ENCODE measurements around the gene LSM4. TPM values are rescaled to one million over a fixed set of nuclear protein-coding genes. Genes with fewer than 3 reads are reported as not detected.
A peak's percentile ranks its signal among the peaks of the same experiment; 100 is the strongest.

Gene LSM4
- total and polyA plus RNA-seq, 3 donors from 2014 or later, result 196 to 241 (median 212) TPM

DNA sequence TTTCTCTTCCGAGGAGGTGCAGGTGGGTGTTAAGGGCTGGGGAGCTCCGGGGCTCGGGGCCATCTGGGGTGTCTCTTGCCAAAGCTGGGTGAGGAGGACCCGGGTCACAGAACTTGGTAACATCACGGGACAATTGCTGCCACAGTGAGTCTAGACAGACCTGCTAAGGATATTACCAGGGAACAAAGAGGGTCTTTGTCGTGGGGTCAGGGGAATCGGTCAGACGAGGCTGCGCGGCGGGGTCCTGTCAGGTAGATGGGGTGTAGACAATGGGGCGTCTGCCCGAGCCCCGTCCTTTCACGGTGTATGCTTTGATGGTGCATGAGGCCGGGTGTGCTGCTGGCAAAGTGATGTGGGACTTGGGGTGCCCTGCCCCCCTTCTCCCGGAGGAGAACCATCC lies 25.3 kb upstream of the LSM4 start:
- no peak for DNase-seq
- WGBS, 2 donors, result 89 to 94% methylated on average over 10 to 17 of the region's 17 CpGs
- H3K36me3 ChIP-seq (ENCODE audit: low read depth, missing control alignments), result no peaks in the 10 kb centered on the region
- no peak overlapping the region for H3K4me3 ChIP-seq
- H3K4me1 ChIP-seq, result no peaks in the 10 kb centered on the region
- no peaks in the 10 kb centered on the region for H3K27me3 ChIP-seq
- no peaks in the 10 kb centered on the region for H3K9me3 ChIP-seq
- TF ChIP-seq POLR2A (IDR thresholded peaks at IDR 0.05), result no peak
- TF ChIP-seq, protein P1, sequence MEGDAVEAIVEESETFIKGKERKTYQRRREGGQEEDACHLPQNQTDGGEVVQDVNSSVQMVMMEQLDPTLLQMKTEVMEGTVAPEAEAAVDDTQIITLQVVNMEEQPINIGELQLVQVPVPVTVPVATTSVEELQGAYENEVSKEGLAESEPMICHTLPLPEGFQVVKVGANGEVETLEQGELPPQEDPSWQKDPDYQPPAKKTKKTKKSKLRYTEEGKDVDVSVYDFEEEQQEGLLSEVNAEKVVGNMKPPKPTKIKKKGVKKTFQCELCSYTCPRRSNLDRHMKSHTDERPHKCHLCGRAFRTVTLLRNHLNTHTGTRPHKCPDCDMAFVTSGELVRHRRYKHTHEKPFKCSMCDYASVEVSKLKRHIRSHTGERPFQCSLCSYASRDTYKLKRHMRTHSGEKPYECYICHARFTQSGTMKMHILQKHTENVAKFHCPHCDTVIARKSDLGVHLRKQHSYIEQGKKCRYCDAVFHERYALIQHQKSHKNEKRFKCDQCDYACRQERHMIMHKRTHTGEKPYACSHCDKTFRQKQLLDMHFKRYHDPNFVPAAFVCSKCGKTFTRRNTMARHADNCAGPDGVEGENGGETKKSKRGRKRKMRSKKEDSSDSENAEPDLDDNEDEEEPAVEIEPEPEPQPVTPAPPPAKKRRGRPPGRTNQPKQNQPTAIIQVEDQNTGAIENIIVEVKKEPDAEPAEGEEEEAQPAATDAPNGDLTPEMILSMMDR (IDR thresholded peaks at IDR 0.05), result no peak
- no peak overlapping the region for H3K27ac ChIP-seq
- intact Hi-C loops (cut with DNase I; ENCODE audit: low total_unique reads), result no loop called here

DNA sequence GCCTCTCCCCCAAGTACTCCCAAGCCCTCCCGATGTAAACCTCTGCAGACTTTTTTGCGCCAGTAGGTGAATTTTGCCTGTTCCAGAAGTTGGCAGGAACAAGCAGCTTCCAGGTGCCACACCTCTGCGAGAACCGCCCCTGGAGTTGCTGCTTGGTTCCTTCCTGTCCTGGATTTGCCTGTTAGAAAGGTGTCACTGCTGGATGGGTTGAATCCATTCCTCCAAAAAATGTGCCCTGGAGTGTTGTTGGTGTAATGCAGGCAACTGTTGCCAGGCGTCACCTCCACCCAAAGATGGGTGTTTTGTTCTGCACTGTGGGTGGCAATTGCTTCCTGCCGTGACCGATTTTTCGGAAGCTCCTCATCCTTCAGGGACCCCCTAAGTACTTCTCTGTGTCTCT lies 23.2 kb upstream of the LSM4 start:
- Histone ChIP-seq H3K27ac (no peak overlapping the region), H3K4me3 (no peak overlapping the region), H3K9me3 (no peaks in the 10 kb centered on the region), H3K4me1 (peaks cover 4% of the 10 kb centered on the region), H3K36me3 (ENCODE audit: low read depth, missing control alignments) (no peaks in the 10 kb centered on the region), H3K27me3 (no peaks in the 10 kb centered on the region)
- intact Hi-C loops (cut with DNase I; ENCODE audit: low total_unique reads), result no loop called here
- TF ChIP-seq POLR2A (IDR thresholded peaks at IDR 0.05), result no peak
- TF ChIP-seq, protein P1 (IDR thresholded peaks at IDR 0.05), result peak in 1 of 3 experiments; percentile 31
- WGBS, 2 donors, result 80 to 86% methylated on average over 8 of the region's 8 CpGs
- no peak for DNase-seq

DNA sequence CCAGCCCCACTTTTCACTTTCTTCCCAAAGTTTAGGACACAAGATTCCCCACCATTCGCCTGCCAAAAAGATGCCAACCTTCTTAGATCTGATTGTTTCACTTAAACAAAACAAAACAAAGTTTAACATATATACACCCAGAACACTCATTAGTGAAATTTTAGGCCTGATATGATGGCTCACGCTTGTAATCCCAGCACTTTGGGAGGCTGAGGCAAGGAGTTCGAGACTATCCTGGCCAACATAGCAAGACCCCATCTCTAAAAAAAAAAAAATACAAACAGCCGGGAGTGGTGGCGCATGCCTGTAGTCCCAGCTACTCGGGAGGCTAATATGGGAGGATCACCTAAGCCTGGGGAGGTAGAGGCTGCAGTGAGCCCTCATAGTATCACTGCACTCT lies 22.4 kb upstream of the LSM4 start:
- no peak overlapping the region for H3K4me3 ChIP-seq
- TF ChIP-seq, protein P1 (IDR thresholded peaks at IDR 0.05), result no peak
- TF ChIP-seq POLR2A (IDR thresholded peaks at IDR 0.05), result no peak
- 96% methylated on average over 6 of the region's 6 CpGs for WGBS, 2 donors
- DNase-seq, result no peak
- H3K27ac ChIP-seq, result no peak overlapping the region
- intact Hi-C loops (cut with DNase I; ENCODE audit: low total_unique reads), result no loop called here
- peaks cover 6% of the 10 kb centered on the region for H3K4me1 ChIP-seq
- no peaks in the 10 kb centered on the region for H3K36me3 ChIP-seq (ENCODE audit: low read depth, missing control alignments)
- no peaks in the 10 kb centered on the region for H3K27me3 ChIP-seq
- no peaks in the 10 kb centered on the region for H3K9me3 ChIP-seq

DNA sequence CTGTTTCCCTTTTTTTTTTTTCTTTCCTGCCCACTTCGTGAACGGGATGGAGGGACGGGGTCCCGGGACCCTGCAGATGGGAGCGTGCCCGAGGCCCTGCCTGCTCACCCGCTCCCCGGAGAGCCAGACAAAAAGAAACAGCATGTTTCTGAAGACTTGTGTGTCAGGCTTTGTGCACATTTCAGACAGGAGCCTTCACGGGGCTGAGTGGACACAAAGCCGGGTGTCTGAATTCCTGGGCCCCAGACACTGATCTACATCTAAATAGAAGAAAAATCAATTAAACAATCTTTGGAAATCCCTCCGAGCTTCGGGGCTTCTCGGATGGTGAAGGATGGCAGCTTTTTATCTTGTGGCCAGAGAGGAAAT lies 21.7 kb upstream of the LSM4 start:
- H3K27me3 ChIP-seq, result no peaks in the 10 kb centered on the region
- peaks cover 6% of the 10 kb centered on the region for H3K4me1 ChIP-seq
- 59 to 65% methylated on average over 13 of the region's 13 CpGs for WGBS, 2 donors
- no peaks in the 10 kb centered on the region for H3K9me3 ChIP-seq
- no peak for DNase-seq
- H3K27ac ChIP-seq, result peak overlapping the region in 1 of 2 donors; percentile 3
- intact Hi-C loops (cut with DNase I; ENCODE audit: low total_unique reads), result no loop called here
- no peak overlapping the region for H3K4me3 ChIP-seq
- no peak for TF ChIP-seq POLR2A (IDR thresholded peaks at IDR 0.05)
- TF ChIP-seq, protein P1 (IDR thresholded peaks at IDR 0.05), result no peak
- H3K36me3 ChIP-seq (ENCODE audit: low read depth, missing control alignments), result no peaks in the 10 kb centered on the region

DNA sequence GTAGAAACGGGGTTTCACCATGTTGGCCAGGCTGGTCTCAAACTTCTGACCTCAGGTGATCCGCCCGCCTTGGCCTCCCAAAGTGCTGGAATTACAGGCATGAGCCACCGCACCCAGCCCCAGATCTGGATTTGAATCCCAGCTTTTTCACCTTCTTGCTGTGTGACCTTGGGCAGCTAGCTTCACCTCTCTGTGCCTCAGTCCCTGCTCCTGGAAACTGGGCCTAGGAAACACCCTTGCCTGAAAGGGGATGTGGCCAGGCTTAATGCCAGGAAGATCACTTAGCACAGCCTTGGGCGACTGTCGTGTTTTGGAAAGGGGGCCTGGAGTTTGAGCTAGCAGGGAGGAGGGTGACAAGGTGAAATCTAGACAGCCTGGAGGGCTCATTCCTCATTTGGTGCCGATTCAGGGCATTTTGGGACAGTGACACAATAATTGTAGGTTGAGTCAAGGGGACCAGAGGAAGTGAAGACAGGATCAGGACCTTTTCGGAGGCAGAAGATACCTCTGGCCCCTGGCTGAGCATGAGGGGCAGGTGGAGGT lies 19.3 kb upstream of the LSM4 start:
- no peak for DNase-seq
- 79 to 82% methylated on average over 8 of the region's 8 CpGs for WGBS, 2 donors
- H3K4me1 ChIP-seq, result peaks cover 6% of the 10 kb centered on the region
- H3K9me3 ChIP-seq, result no peaks in the 10 kb centered on the region
- no peak for TF ChIP-seq POLR2A (IDR thresholded peaks at IDR 0.05)
- TF ChIP-seq, protein P1 (IDR thresholded peaks at IDR 0.05), result no peak
- H3K36me3 ChIP-seq (ENCODE audit: low read depth, missing control alignments), result no peaks in the 10 kb centered on the region
- H3K4me3 ChIP-seq, result no peak overlapping the region
- intact Hi-C loops (cut with DNase I; ENCODE audit: low total_unique reads), result no loop called here
- H3K27me3 ChIP-seq, result no peaks in the 10 kb centered on the region
- no peak overlapping the region for H3K27ac ChIP-seq
